NCI-H345 treated with DMSO at 0.1 percent for 48 hours (cell line): ENCODE measurements around the gene TIMP2.
"Not testable (repeated sequence)": the region's sequence is repeated elsewhere in the genome, so short reads cannot be mapped to it uniquely, and the experiment has no call there.

Experiments used
- DNase-seq: peaks from one replicate; lab custom pipeline; 2025; ENCODE audit not compliant: unreplicated experiment; lab: John Stamatoyannopoulos, UW

TIMP2 gene

DNA sequence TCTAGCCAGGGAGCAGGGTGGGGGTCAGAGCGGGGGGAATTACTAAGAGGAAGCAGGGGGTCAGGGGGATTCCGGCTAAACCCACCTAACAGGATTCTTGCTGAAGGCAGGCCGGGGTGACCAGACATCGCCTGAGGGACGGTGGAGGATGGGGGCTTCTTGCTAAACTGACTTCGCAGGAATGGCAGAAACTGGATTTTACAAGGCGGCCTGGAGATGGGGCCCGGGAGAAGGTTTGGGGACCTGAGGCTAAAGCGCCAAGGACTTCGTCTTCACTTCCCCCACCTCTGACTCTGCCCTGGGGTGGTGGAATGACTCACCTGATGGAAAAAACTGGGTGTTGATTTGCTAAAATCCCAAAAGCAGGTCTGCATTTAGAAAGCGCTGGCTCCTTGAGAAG is 31.1 kb upstream of the TIMP2 start:
- no peak for DNase-seq

DNA sequence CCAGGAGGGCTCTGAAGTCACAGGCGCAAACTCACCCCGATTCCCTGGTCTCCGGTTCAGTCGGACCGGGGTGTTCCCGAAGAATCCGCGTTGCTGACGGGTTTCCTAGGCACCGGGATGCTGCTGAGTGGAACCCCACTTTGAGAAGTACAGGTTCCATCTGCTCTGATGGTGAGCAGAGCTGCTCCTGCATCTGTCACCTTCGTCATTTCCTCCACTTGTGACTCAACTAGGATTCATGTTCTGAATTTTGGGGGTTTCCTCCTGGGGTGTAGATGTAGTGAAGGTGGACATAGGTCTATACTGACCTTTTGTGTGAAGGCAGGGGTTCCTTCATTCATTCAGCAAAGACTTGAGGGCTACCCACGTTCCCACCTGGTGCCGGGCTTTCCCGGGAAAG is 29.5 kb upstream of the TIMP2 start:
- no peak for DNase-seq

- no peak for DNase-seq
These were observed 28.5 kb upstream of the TIMP2 start for GRCh38 chr17:78953356-78954350.

GRCh38 chr17:78952706-78953105 is 27.5 kb upstream of the TIMP2 start:
- no peak for DNase-seq

- no peak for DNase-seq
These were observed 26.9 kb upstream of the TIMP2 start for GRCh38 chr17:78951967-78952551.

DNA sequence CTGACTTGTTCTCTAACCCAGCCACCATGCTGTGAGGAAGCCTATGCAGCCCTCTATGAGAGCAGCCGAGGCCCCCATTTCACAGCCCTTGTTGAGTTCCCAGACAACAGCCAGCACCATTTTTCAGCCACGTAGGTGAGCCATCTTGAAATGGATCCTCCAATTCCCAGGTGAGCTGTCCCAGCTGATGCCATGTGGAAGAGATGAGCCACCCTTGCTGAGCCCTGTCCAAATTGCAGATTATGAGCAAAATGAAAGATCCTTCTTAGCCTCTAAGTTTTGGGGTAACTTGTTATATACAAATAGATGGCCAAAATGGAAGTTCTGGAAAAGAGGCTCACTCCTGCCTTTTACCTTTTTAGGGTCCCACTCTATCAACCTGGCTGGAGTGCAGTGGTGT is 25.7 kb upstream of the TIMP2 start:
- DNase-seq, result no peak

- no peak for DNase-seq
These were observed 22.3 kb upstream of the TIMP2 start for GRCh38 chr17:78947235-78948149.

GRCh38 chr17:78946631-78947030 is 21.4 kb upstream of the TIMP2 start:
- DNase-seq, result no peak

DNA sequence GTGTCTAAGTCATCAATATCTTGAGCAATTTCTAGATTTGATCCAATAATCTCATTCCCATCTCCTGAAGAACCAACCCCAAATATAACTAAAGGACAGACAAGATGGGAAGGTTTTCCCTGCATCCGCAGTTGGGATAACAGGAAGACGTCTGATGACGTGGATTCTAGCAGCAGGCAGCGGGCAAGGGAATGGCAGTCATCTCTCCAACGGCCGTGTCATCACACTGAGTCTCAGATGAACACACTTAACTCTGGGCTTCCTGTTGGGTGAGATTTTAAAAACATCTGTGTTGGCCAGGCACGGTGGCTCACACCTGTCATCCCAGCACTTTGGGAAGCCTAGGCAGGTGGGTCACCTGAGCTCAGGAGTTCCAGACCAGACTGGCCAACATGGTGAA is 20.9 kb upstream of the TIMP2 start:
- no peak for DNase-seq

DNA sequence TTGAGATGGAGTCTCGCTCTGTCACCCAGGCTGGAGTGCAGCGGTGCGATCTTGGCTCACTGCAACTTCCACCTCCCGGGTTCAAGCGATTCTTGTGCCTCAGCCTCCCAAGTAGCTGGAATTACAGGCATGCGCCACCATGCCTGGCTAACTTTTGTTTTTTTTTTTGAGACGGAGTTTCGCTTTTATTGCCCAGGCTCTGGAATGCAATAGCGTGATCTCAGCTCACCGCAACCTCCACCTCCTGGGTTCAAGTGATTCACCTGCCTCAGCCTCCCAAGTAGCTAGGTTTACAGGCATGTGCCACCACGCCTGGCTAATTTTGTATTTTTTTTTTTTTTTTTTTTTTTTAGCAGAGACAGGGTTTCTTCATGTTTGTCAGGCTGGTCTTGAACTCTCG is 20.3 kb upstream of the TIMP2 start:
- DNase-seq, result not testable (repeated sequence)

GRCh38 chr17:78944956-78945355 is 19.8 kb upstream of the TIMP2 start:
- no peak for DNase-seq

GRCh38 chr17:78944026-78944425 is 18.8 kb upstream of the TIMP2 start:
- no peak for DNase-seq

GRCh38 chr17:78940708-78941107 is 15.5 kb upstream of the TIMP2 start:
- no peak for DNase-seq

- DNase-seq, result no peak
These were observed 15.1 kb upstream of the TIMP2 start for GRCh38 chr17:78940258-78940657.

- no peak for DNase-seq
These were observed 14.4 kb upstream of the TIMP2 start for GRCh38 chr17:78939615-78940014.

DNA sequence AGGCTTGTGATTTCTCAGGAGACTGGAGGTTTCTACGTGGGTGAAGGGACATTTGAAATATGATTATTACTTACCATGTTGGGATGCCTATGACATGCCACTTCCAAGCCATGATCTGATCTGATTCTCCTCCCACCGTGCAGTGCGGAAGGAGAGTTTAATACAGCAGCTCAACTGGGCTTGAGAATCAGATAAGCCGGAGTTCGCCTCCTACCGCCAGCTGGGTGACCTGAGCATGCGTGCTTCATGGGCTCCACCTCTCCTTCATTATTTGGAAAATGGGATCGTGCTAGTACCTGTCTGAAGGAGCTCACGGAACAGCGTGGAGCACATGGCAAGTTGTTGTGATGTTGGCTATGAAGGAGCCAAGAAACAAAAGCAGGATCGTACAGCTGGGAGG is 12.4 kb upstream of the TIMP2 start:
- DNase-seq, result no peak

- no peak for DNase-seq
These were observed 10.5 kb upstream of the TIMP2 start for GRCh38 chr17:78935419-78936323.

GRCh38 chr17:78934681-78935418 is 9.7 kb upstream of the TIMP2 start:
- DNase-seq, result no peak

DNA sequence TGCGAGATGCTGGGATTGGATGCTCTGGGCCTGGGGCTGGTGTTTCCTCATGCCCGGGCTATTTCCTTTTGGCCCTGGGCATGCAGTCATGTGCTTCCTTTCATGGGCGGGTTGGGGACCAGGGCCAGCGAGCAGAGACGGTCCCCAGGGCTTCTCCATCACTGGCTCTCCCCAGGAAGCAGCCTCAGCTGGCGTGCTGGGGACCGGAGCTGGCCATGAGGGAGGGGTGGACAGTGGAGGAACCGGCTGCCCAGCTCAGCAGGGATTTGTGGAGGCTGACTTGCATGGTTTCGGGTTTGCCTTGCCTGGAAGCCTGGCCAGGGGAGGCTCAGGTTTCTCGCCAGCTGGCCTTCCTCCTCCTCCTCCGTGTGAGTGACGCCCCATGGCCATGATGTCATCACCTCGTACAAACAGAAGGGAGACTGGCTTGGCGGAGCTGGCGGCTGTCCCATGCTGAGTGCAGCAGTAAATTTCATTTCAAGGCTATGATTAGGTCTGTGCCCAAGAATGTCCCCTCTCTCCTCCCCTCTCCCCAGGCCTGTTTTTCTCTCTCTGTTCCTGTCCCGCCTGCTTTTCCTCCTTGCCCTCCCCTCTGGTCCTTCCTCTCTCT is 8.9 kb upstream of the TIMP2 start:
- peak; percentile 45 for DNase-seq
